Endodermal cell (in vitro differentiated cells): ENCODE data around the gene PILRB. TPM values are rescaled to one million over a fixed set of nuclear protein-coding genes. Genes with fewer than 3 reads are reported as not detected.

Source experiments
- DNase-seq: peaks from one replicate; pipeline ENCODE4 v3.0.0-alpha.2; 2017
- H3K27ac ChIP-seq: 2 replicates; pipeline ENCODE4 v1.5.1; 2013; ENCODE audit warnings: mild to moderate bottlenecking, low read depth, low read length, moderate library complexity
- H3K27me3 ChIP-seq: 2 replicates; pipeline ENCODE4 v1.6.1; 2013; ENCODE audit warnings: mild to moderate bottlenecking, low read length, moderate library complexity; ENCODE audit not compliant: insufficient read depth, control insufficient read depth, poor library complexity, severe bottlenecking
- H3K36me3 ChIP-seq: 2 replicates; pipeline ENCODE4 v1.7.0; 2013; ENCODE audit warnings: mild to moderate bottlenecking, low read length, moderate library complexity; ENCODE audit not compliant: control insufficient read depth, insufficient read depth
- H3K4me1 ChIP-seq: one replicate; pipeline ENCODE4 v1.7.0; 2013; ENCODE audit warnings: low read length; ENCODE audit not compliant: control insufficient read depth, insufficient read depth
- H3K4me3 ChIP-seq: 2 replicates; pipeline ENCODE4 v1.5.1; 2013; ENCODE audit warnings: mild to moderate bottlenecking, low read length, moderate library complexity
- H3K9ac ChIP-seq: 2 replicates; pipeline ENCODE4 v1.6.1; 2013; ENCODE audit warnings: mild to moderate bottlenecking, low read length, moderate library complexity; ENCODE audit not compliant: poor library complexity, severe bottlenecking; ENCODE audit errors: extremely low read depth
- H3K9me3 ChIP-seq: 2 replicates; pipeline ENCODE4 v1.6.1; 2013; ENCODE audit warnings: mild to moderate bottlenecking, low read length, moderate library complexity; ENCODE audit not compliant: control insufficient read depth
- H3K27ac Mint-ChIP-seq: 2 replicates; pipeline ENCODE4 v1.8.0; 2020; ENCODE audit warnings: mixed read lengths
- H3K27me3 Mint-ChIP-seq: 2 replicates; pipeline ENCODE4 v1.8.0; 2021; ENCODE audit warnings: mild to moderate bottlenecking, mixed read lengths; ENCODE audit not compliant: insufficient read depth
- H3K36me3 Mint-ChIP-seq: 2 replicates; pipeline ENCODE4 v1.8.0; 2020; ENCODE audit warnings: low read depth, mixed read lengths
- H3K4me1 Mint-ChIP-seq: 2 replicates; pipeline ENCODE4 v1.8.0; 2020; ENCODE audit warnings: mixed read lengths
- H3K4me3 Mint-ChIP-seq: 2 replicates; pipeline ENCODE4 v1.8.0; 2020; ENCODE audit warnings: mild to moderate bottlenecking, moderate library complexity, mixed read lengths
- H3K9me3 Mint-ChIP-seq: 2 replicates; pipeline ENCODE4 v1.8.0; 2020; ENCODE audit warnings: mild to moderate bottlenecking, mixed read lengths
- CTCF ChIP-seq: fragments of 200-600 bp; sonication (generic); conservative IDR thresholded peaks from 2 replicates; pipeline ENCODE4 v1.5.0; 2021; ENCODE audit warnings: antibody characterized with exemption, mild to moderate bottlenecking
- WGBS, 2 experiments: methylation state at CpG; one replicate each; pipeline versions ENCODE4 v1.1.5 to v1.1.7; 2013; ENCODE audit warnings: missing lambda C conversion rate in 2 of 2, mixed read lengths in 1 of 2; ENCODE audit not compliant: insufficient coverage in 1 of 2, insufficient read length in 1 of 2; 5-methylcytosine and 5-hydroxymethylcytosine counted together
- total RNA-seq, 2 donors: library from RNA; stranded (reverse); fragmentation: NEBNext Ultra II Directional in 1 of 2; extraction: Animal tissue kit (Norgen Biotek cat#: 25700) in 1 of 2; gene quantifications; 2 replicates in 1 of 2; 3 replicates in 1 of 2; pipeline ENCODE4 v1.2.1, GENCODE V29; 2021

Gene PILRB
- total RNA-seq, 2 donors from 2014 or later, result 51.9 to 84.4 TPM

DNA sequence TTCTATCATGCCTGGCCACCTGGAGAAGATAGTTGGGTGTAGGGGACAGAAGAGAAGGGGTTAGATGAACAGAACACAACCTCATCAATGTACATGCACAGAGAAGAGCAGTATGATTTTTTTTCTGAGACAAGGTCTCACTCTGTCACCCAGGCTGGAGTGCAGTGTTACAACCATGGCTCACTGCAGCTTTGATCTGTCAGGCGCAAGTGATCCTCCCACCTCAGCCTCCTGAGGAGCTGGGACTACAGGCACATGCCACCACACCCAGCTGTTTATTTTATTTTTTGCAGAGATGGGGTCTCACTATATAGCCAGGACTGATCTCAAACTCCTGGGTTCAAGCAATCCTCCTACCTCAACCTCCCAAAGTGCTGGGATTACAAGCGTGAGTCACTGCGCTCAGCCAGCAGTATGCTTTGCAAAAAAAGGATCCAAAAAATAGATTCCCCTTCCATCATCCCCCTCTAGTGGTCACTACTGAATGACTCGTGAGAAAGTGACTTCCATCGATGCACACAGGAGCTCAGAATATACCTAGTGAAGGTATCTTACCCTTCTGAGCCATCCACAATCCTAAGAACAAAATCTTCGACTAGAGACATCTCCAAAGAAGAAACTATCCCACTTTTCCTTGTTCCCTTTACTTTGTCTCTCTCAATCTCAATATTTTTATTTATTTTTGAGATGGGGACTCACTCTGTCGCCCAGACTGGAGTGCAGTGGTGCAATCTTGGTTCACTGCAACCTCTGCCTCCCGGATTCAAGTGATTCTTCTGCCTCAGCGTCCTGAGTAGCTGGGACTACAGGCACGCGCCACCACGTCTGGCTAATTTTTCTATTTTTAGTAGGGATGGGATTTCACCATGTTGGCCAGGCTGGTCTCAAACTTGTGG lies 49.6 kb downstream of the PILRB start:
- H3K9ac ChIP-seq, result no peak overlapping the region
- peak; percentile 69 for DNase-seq
- Mint-ChIP-seq H3K27me3 (peaks cover 18% of the 10 kb centered on the region), H3K27ac (no peak overlapping the region), H3K9me3 (no peaks in the 10 kb centered on the region), H3K4me1 (peaks cover 5% of the 10 kb centered on the region), H3K36me3 (no peaks in the 10 kb centered on the region), H3K4me3 (no peak overlapping the region)
- no peaks in the 10 kb centered on the region for H3K9me3 ChIP-seq
- TF ChIP-seq CTCF, result peak; percentile 84
- no peaks in the 10 kb centered on the region for H3K36me3 ChIP-seq
- H3K4me1 ChIP-seq, result no peaks in the 10 kb centered on the region
- H3K4me3 ChIP-seq, result no peak overlapping the region
- WGBS, 2 experiments, result 60 to 67% methylated on average over 10 to 12 of the region's 12 CpGs
- no peak overlapping the region for H3K27ac ChIP-seq
- peaks cover 25% of the 10 kb centered on the region for H3K27me3 ChIP-seq

DNA sequence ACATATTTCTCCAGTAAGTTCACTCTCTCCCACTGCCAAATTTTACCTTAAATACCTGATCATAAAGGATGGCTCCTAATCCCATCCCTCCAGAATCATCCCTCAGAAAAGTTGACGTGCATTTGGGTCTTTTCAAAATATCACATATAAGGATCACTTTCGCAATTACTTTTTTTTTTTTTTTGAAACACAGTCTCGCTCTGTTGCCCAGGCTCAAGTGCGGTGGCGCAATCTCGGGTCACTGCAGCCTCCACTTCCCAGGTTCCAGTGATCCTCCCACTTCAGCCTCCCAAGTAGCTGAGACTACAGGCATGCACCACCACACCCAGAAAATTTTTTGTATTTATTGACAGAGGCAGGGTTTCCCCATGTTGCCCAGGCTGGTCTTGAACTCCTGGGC lies 53.2 kb downstream of the PILRB start:
- no peaks in the 10 kb centered on the region for H3K9me3 ChIP-seq
- no peak overlapping the region for H3K27ac ChIP-seq
- H3K36me3 ChIP-seq, result no peaks in the 10 kb centered on the region
- Mint-ChIP-seq H3K27me3 (peaks cover 7% of the 10 kb centered on the region), H3K9me3 (no peaks in the 10 kb centered on the region), H3K4me1 (peaks cover 5% of the 10 kb centered on the region), H3K4me3 (no peak overlapping the region), H3K36me3 (no peaks in the 10 kb centered on the region), H3K27ac (no peak overlapping the region)
- WGBS, 2 experiments, result 83 to 87% methylated on average over 5 to 6 of the region's 6 CpGs
- no peak for TF ChIP-seq CTCF
- no peak overlapping the region for H3K9ac ChIP-seq
- no peak for DNase-seq
- H3K4me3 ChIP-seq, result no peak overlapping the region
- H3K4me1 ChIP-seq, result no peaks in the 10 kb centered on the region
- peaks cover 25% of the 10 kb centered on the region for H3K27me3 ChIP-seq

DNA sequence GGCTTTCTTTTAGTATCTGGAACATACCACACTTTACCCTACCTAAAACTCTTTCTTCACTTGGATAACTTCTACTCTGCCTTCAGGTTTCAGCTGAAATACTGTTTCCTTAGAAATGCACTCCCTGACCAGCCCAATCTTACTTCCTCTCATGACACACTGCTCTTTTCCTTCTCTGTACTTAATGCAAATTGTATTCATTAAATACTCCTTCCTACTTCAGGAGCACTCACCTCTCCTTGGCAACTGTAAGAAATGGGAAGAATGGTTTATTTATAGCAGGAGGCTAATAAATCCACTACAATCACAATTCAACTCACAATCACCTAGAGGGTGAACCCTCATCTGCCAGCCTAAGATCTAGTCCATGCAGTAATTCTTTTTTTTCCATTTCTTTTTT lies 55.4 kb downstream of the PILRB start:
- Mint-ChIP-seq H3K27ac (no peak overlapping the region), H3K4me3 (no peak overlapping the region), H3K9me3 (no peaks in the 10 kb centered on the region), H3K27me3 (peaks cover 5% of the 10 kb centered on the region), H3K4me1 (no peaks in the 10 kb centered on the region), H3K36me3 (no peaks in the 10 kb centered on the region)
- Histone ChIP-seq H3K4me1 (no peaks in the 10 kb centered on the region), H3K9ac (no peak overlapping the region), H3K27ac (no peak overlapping the region), H3K4me3 (no peak overlapping the region), H3K36me3 (no peaks in the 10 kb centered on the region), H3K27me3 (peaks cover 25% of the 10 kb centered on the region), H3K9me3 (no peaks in the 10 kb centered on the region)
- DNase-seq, result no peak
- TF ChIP-seq CTCF, result no peak
